T-helper 1 cell (primary cell): ENCODE data around the gene PFKFB2.

ENCODE experiments used
- DNase-seq, 5 donors: peaks; one replicate each; pipeline ENCODE4 v3.0.0-alpha.2; 2012 to 2020

The PFKFB2 gene

DNA sequence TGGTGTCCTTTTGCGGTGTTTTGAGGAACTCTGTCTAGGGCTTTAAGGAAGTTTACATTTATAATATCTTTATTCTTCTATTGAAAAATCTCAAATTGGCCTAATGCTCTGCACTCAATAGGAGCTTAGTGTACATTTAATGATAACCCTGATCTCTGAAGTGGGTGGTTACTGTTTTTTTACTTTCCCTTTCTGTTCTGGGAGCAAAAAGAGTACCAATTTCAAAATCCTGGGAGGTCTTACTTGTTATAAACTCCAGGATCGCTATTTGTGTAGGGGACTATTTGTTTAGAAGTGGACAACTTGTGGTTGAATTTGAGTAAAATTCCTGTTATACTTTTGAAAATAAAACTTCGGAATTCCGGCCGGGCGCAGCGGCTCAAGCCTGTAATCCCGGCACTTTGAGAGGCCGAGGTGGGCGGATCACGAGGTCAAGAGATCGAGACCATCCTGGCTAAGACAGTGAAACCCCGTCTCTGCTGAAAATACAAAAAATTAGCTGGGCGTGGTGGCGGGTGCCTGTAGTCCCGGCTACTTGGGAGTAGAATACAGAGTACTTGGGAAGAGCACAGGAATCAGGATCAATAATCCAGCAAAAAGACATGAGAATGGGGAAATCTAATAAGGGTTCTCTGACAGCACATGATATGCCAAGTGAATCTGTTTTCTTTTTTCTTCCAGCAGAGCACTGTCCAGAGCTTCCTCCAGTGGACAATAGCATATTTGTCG is 36.7 kb downstream of the PFKFB2 start:
- no peak for DNase-seq

- no peak for DNase-seq
Observed at GRCh38 chr1:207091200-207091908, 38.3 kb downstream of the PFKFB2 start.

- DNase-seq, result no peak
Observed at GRCh38 chr1:207093944-207094343, 40.9 kb downstream of the PFKFB2 start.

DNA sequence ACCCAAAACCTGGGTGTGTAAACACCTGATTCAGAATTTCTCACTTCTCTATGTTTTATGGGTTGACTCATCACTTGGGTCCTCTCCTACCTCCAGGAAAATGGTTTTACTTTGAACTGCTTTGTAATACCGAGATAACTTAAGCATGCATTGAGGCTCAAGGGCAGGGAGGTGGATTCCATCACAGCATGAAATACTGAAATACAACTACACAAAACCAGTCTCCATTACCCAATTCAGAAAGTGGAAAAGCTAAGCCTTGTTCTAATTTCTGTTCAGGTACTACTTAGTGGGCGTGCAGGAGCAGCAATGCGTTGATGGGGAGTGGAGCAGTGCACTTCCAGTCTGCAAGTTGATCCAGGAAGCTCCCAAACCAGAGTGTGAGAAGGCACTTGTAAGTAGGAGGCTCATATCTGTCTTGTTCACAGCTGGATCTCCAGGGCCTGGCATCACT is 44.8 kb downstream of the PFKFB2 start:
- DNase-seq, result peak in 1 of 5 donors; percentile 83

- DNase-seq, result no peak
Observed at GRCh38 chr1:207101720-207102119, 48.6 kb downstream of the PFKFB2 start.

GRCh38 chr1:207102146-207102545 is 49.1 kb downstream of the PFKFB2 start:
- no peak for DNase-seq

DNA sequence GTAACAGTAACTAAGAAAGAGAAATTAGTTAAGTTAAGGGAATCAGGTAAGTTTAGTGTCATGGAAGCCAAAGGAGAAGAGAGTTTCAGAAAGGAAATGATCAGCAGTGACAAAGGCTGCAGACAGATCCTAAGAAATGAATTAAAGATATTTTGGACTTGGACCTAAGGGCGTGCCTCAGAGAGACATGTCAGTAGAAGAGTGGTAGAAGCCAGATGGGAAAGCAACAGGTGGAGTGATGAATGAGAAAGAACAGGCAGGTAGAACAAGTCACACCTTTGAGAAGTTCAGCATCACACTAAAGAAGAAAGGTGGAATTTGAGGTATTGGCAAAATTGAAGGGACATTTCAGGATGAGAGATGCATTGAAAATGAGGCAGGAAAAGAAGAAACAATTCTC is 49.6 kb downstream of the PFKFB2 start:
- DNase-seq, result no peak

DNA sequence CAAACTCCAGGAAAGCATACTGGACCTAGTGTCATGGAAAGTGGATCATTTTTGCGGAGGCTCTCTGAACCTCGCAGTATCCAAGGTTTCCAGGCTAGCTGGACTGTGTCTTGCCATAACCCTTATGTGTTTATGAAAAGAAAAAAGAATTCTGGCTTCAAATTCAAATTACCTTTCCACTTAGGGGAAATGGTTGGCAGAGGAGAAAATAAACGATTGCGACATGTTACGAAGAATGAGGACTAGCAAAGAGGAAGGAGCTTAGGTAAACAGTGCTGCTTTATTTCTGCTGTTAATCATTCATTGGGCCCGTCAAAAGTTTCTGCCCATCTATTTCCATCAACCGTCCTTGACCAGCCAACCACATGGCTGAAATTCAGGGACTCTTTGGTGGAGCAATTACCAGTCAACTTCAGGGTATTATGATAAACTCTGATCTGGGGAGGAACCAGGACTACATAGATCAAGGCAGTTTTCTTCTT is 50.9 kb downstream of the PFKFB2 start, which contains the start of gene C4BPA:
TSS of gene C4BPA (plus strand) at position 342 of the 482 bp plus-strand sequence. CDS start 8,793 bp downstream, outside the sequence.
- DNase-seq, result no peak

- DNase-seq, result no peak
Observed at GRCh38 chr1:207109004-207109403, 55.9 kb downstream of the PFKFB2 start.

DNA sequence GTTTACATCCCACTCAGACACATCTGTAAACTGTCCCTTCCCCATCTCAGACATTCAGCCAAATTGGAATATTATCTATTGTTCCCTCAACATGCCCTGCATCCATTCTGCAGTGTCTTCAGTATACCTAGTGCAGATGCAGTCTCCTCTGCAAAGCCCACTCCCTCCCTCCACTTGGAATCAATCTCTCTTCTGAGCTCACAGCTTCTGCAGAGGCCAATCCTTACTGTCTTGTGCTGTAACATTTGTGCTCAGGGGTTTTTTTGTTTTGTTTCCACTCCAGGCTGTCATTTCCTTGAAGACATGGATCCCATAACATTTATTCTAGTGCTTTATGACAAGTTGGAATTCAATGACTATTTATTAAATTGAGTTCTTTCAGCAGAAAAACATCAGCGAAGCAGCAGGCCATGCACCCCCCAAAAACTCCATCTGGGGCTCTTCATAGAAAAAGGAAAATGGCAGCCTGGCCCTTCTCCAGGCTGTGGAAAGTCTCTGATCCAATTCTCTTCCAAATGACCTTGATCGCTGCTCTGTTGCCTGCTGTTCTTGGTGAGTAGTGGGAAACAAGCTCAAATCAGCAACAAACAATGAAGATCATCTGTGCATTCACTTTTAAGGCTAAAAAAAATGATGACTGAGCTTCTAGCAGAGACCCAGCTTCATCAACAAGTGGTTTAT is 59.7 kb downstream of the PFKFB2 start:
- DNase-seq, result no peak

DNA sequence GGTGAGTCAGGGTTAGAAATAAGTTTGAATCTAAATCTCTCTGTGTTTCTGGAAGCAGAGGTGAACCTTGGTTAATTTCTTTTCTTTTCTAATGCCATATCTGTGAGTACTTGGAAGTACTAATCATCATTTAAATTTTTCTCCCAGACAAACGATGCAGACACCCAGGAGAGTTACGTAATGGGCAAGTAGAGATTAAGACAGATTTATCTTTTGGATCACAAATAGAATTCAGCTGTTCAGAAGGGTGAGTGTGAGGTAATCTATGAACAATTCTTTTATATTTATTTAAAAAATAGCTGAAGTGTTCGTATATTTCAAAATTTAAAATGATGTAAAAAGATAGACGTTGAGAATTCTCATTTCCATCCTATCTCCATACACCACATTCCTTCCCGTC is 62.2 kb downstream of the PFKFB2 start:
- no peak for DNase-seq

GRCh38 chr1:207124389-207124788 is 71.3 kb downstream of the PFKFB2 start:
- no peak for DNase-seq

DNA sequence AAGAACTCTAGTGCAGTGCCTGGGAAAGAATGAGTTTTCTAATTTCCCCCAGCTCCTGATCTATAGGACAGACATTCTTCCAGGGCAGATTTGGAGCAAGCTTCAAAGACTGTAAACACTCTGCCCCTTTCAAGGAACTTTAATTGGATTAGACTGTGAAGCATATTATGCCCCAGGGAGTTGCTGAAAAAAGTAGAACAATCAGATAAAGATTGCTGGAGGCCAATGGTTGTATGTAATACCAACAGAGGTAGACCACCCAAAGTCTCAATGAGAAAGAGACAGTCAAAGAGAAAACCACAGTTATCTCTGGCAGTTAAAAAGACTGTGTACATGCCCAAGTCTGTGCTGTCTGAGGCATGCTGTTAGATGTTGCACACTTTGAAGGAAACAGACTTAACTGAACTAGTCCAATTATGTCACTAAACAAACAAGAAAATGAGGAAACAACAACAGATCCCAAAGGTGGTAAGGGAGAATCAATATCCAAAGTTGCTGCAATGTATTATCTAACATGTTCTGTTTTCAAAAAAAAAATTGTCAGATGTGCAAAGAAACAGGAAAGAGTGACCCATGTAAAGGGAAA is 75.4 kb downstream of the PFKFB2 start:
- DNase-seq, result no peak

DNA sequence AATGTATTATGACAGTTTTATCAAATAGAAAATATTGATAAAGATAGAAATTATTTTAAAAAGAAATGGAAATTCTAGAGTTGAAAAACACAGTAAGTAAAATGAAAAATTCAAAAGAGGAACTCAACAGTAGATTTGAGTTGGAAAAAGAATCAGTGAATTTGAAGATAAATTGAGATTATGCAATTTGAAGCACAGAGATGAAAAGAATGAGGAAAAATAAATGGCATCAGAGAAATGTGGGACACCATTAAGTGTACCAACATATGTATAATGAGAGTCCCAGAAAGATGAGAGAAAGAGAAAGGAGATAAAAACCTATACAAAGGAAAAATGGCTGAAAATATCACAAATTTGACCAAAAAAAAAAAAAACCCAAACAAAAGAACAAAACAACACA is 76.0 kb downstream of the PFKFB2 start:
- no peak for DNase-seq
